ENCODE data around the gene CDK4.

- no peak for TF ChIP-seq CTCF (conservative IDR thresholded peaks at IDR 0.05)
- TF ChIP-seq ZFX (IDR thresholded peaks at IDR 0.05): peak; percentile 60; the same call in 1 of the 2 replicates
Observed at GRCh38 chr12:57772429-57773322, 20.6 kb upstream of the CDK4 start, which contains the start of gene EEF1AKMT3.

All from C4-2B (cell line).